T-helper 17 cell (primary cell): ENCODE measurements around the gene PDZRN4. TPM values are rescaled to one million over a fixed set of nuclear protein-coding genes. Genes with fewer than 3 reads are reported as not detected.

ENCODE experiments used
- ATAC-seq: fragments of 150-1000 bp; cut with Tn5 transposase; 2 replicates; pipeline ENCODE4 v1.10.0; 2021; ENCODE audit warnings: mild to moderate bottlenecking, moderate library complexity
- DNase-seq, 3 donors: peaks; one replicate each; pipeline versions ENCODE4 v3.0.0 to v3.0.0-alpha.2; 2020 to 2021
- H3K9me3 ChIP-seq: one replicate; pipeline ENCODE4 v1.7.0; 2013; ENCODE audit warnings: low read length, mild to moderate bottlenecking; ENCODE audit not compliant: control insufficient read depth, poor library complexity, severe bottlenecking
- H3K27ac Mint-ChIP-seq: one replicate; pipeline ENCODE4 v1.8.0; 2022; ENCODE audit warnings: mild to moderate bottlenecking, moderate library complexity, mixed read lengths
- H3K27me3 Mint-ChIP-seq: one replicate; pipeline ENCODE4 v1.8.0; 2022; ENCODE audit warnings: mixed read lengths
- H3K36me3 Mint-ChIP-seq: one replicate; pipeline ENCODE4 v1.8.0; 2022; ENCODE audit warnings: low read depth, mixed read lengths
- H3K4me1 Mint-ChIP-seq: one replicate; pipeline ENCODE4 v1.8.0; 2022; ENCODE audit warnings: mild to moderate bottlenecking, mixed read lengths
- H3K4me3 Mint-ChIP-seq: one replicate; pipeline ENCODE4 v1.8.0; 2022; ENCODE audit warnings: mild to moderate bottlenecking, moderate library complexity, mixed read lengths
- total RNA-seq, 4 donors: library from RNA in 2 of 4; stranded (reverse) in 2 of 4; gene quantifications; one replicate each; pipeline ENCODE4 v1.2.3 and lab custom pipeline; 2022 to 2026

The PDZRN4 gene
- total RNA-seq, 2 donors from 2014 or later = not detected

DNA sequence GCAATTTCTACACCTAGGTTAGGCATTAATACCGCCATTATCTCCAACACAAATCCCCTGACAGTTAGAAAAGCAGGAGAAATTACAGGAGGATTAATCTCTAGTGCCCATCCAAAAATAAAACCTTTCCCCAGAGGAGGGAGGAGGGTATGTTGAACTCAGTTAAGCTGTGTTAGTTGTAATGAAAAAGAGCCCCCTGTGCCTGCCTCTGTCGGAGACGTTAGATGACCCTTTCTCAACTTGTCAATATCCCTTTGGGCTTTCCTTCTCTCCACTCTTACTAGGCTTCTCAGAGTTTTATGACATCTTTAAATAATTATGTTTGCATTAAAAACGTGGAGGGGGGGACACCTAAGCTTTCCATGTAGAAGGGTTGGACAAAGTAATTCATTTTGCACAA is 278.2 kb downstream of the PDZRN4 start:
- H3K36me3 Mint-ChIP-seq = no peaks in the 10 kb centered on the region
- no peaks in the 10 kb centered on the region for H3K9me3 ChIP-seq
- no peak overlapping the region for H3K4me3 Mint-ChIP-seq
- peaks cover 10% of the 10 kb centered on the region for H3K27me3 Mint-ChIP-seq
- no peak overlapping the region for H3K27ac Mint-ChIP-seq
- H3K4me1 Mint-ChIP-seq = no peaks in the 10 kb centered on the region
- ATAC-seq (no peak), DNase-seq (no peak)

DNA sequence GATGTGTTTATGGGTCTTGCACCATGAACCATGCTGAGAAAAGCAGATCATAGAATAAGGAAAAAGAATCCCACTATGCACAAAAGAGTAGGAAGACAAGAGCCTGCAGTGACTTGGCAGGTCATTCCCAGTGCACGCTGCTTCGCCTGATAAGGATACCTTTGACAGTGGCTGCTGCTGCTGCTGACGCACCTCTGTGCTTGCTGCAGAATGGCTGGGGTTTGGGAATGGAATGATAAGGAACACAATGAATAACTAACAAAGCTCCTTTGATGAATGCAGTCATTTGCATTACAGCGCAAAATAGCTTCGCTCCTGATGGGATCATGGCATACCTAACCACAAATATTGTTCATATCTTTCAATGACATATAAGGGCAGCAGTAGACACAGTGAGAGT is 278.7 kb downstream of the PDZRN4 start:
- no peaks in the 10 kb centered on the region for H3K4me1 Mint-ChIP-seq
- no peak for ATAC-seq

DNA sequence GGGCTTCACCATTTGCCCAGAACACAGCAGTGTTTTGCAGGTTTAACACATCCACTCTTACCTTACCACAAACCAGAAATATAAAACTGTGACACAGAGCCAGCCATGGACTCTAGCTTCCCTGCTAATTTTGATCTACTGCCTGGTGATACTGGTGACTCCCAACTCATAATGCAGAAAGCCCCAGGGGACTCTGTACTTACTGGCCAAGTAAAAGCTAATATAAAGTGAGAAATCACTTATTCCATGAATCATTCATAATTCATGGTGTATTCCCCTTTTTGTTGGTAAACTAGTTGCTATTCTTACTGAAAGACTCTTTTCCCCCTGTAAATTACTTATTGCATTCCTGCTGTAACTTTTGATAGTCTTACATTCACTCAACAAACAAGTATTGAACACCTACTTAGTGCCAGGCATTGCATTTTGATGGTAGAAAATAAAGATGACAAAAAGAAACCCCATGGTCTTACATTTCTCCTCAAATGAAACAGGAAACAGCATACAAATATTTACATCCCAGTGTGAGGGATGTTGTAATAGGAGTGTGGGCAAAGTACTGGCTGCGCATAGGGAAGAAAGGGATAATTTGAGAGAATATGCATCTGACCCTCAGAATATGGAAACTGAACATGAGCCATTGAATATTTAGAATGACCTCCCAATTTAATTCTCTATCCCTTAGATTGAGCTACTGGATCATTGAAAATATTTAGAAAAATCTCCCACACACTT is 279.6 kb downstream of the PDZRN4 start:
- DNase-seq (no peak), ATAC-seq (no peak)
- no peaks in the 10 kb centered on the region for H3K4me1 Mint-ChIP-seq
- no peaks in the 10 kb centered on the region for H3K9me3 ChIP-seq
- H3K27me3 Mint-ChIP-seq = peaks cover 13% of the 10 kb centered on the region
- H3K27ac Mint-ChIP-seq = no peak overlapping the region
- H3K4me3 Mint-ChIP-seq = no peak overlapping the region
- H3K36me3 Mint-ChIP-seq = no peaks in the 10 kb centered on the region

More for the DNA sequence above, 278.7 kb downstream of the PDZRN4 start:
- Mint-ChIP-seq H3K36me3 (no peaks in the 10 kb centered on the region), H3K27me3 (peaks cover 10% of the 10 kb centered on the region), H3K4me3 (no peak overlapping the region), H3K27ac (no peak overlapping the region)
- H3K9me3 ChIP-seq = no peaks in the 10 kb centered on the region
- DNase-seq = no peak

DNA sequence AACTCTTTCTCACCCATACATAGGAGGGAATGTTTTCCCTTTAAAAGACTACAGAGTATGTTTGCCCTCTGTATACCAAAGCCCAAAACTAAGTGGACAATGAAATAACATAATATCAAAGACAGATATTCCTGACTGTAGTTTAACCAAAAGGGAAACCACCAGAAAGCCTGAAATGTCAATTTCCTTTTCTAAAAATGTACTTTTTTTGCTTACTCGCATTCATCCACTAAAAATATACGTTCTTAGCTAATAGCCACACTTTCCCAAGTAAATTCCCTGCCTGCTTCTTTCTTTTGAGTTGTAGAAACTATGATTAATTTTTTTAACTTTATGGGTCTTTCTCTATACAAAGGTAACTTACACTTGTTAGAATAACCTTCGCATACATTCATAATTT is 280.2 kb downstream of the PDZRN4 start:
- no peak for ATAC-seq

GRCh38 chr12:41468756-41469155 is 280.6 kb downstream of the PDZRN4 start:
- Mint-ChIP-seq H3K4me3 (no peak overlapping the region), H3K27me3 (peaks cover 20% of the 10 kb centered on the region)

More for the DNA sequence above, 280.2 kb downstream of the PDZRN4 start:
- Mint-ChIP-seq H3K4me1 (no peaks in the 10 kb centered on the region), H3K36me3 (no peaks in the 10 kb centered on the region), H3K27me3 (peaks cover 16% of the 10 kb centered on the region), H3K27ac (no peak overlapping the region), H3K4me3 (no peak overlapping the region)
- H3K9me3 ChIP-seq = no peaks in the 10 kb centered on the region
- DNase-seq = no peak

GRCh38 chr12:41473441-41473840 is 285.3 kb downstream of the PDZRN4 start:
- H3K27me3 Mint-ChIP-seq = peaks cover 29% of the 10 kb centered on the region
- H3K27ac Mint-ChIP-seq = no peak overlapping the region
- H3K36me3 Mint-ChIP-seq = no peaks in the 10 kb centered on the region
- no peak overlapping the region for H3K4me3 Mint-ChIP-seq
- no peaks in the 10 kb centered on the region for H3K9me3 ChIP-seq
- ATAC-seq (no peak), DNase-seq (no peak)
- no peaks in the 10 kb centered on the region for H3K4me1 Mint-ChIP-seq

More at GRCh38 chr12:41468756-41469155, 280.6 kb downstream of the PDZRN4 start:
- no peaks in the 10 kb centered on the region for H3K36me3 Mint-ChIP-seq
- ATAC-seq (no peak), DNase-seq (no peak)
- H3K4me1 Mint-ChIP-seq = no peaks in the 10 kb centered on the region
- no peak overlapping the region for H3K27ac Mint-ChIP-seq
- no peaks in the 10 kb centered on the region for H3K9me3 ChIP-seq

- ATAC-seq = no peak
- no peaks in the 10 kb centered on the region for H3K36me3 Mint-ChIP-seq
- no peaks in the 10 kb centered on the region for H3K9me3 ChIP-seq
- no peak overlapping the region for H3K27ac Mint-ChIP-seq
- no peak overlapping the region for H3K4me3 Mint-ChIP-seq
- no peak for DNase-seq
- peaks cover 27% of the 10 kb centered on the region for H3K27me3 Mint-ChIP-seq
- no peaks in the 10 kb centered on the region for H3K4me1 Mint-ChIP-seq
Observed at GRCh38 chr12:41474001-41474400, 285.9 kb downstream of the PDZRN4 start.

GRCh38 chr12:41476499-41477439 is 288.6 kb downstream of the PDZRN4 start:
- DNase-seq (no peak), ATAC-seq (no peak)
- no peaks in the 10 kb centered on the region for H3K9me3 ChIP-seq
- peaks cover 27% of the 10 kb centered on the region for H3K27me3 Mint-ChIP-seq
- no peaks in the 10 kb centered on the region for H3K4me1 Mint-ChIP-seq
- no peak overlapping the region for H3K27ac Mint-ChIP-seq
- H3K4me3 Mint-ChIP-seq = no peak overlapping the region
- H3K36me3 Mint-ChIP-seq = no peaks in the 10 kb centered on the region

DNA sequence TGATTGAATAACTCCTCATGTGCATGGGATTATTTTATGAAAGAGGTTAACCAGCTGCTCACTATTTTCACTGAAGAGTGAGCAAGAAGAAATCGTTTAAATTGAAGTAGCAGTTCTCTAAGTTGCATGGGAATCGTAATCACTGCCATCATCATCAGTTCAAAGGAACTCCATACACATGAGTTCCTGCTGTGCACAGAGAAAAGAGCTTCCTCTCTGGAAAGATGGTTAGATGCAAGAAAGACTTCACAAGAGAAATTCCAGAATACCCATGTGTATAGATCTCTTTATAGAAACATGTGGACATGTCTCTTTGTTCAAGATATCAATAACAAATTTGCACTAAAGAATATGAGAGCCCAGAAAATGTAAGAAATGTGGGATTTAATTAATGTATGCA is 291.3 kb downstream of the PDZRN4 start:
- Mint-ChIP-seq H3K4me3 (no peak overlapping the region), H3K27ac (no peak overlapping the region), H3K4me1 (no peaks in the 10 kb centered on the region), H3K27me3 (peaks cover 18% of the 10 kb centered on the region), H3K36me3 (no peaks in the 10 kb centered on the region)
- DNase-seq = no peak
- no peak for ATAC-seq
- no peaks in the 10 kb centered on the region for H3K9me3 ChIP-seq

GRCh38 chr12:41485203-41485602 is 297.1 kb downstream of the PDZRN4 start:
- H3K4me1 Mint-ChIP-seq = no peaks in the 10 kb centered on the region
- ATAC-seq = no peak
- H3K27me3 Mint-ChIP-seq = peaks cover 19% of the 10 kb centered on the region
- H3K4me3 Mint-ChIP-seq = no peak overlapping the region
- no peaks in the 10 kb centered on the region for H3K9me3 ChIP-seq
- H3K36me3 Mint-ChIP-seq = no peaks in the 10 kb centered on the region
- no peak for DNase-seq
- no peak overlapping the region for H3K27ac Mint-ChIP-seq

DNA sequence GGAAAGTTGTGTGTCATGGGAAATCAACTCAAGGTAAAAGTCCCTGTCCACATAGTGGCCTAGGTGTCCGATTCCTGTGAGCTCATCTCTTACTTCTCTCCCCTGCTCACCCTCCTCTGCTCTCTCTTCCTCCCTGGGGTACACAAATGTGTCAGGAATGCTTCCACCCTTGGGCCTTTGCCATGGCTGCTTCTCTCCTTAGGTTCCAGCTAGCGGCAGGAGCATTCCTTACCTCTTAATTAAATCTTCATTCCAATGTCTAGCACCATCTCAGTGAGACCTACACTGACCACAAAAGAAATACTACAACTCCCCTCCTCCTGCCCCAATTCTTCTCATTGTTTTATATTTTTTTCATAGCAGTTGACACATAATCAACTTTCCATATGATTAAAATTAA is 298.6 kb downstream of the PDZRN4 start:
- DNase-seq = no peak
- no peak overlapping the region for H3K27ac Mint-ChIP-seq
- H3K36me3 Mint-ChIP-seq = no peaks in the 10 kb centered on the region
- H3K4me1 Mint-ChIP-seq = no peaks in the 10 kb centered on the region
- no peak for ATAC-seq
- no peaks in the 10 kb centered on the region for H3K9me3 ChIP-seq
- H3K27me3 Mint-ChIP-seq = peaks cover 19% of the 10 kb centered on the region
- H3K4me3 Mint-ChIP-seq = no peak overlapping the region

- H3K4me3 Mint-ChIP-seq = no peak overlapping the region
- no peak for ATAC-seq
- H3K9me3 ChIP-seq = no peaks in the 10 kb centered on the region
- DNase-seq = no peak
- H3K36me3 Mint-ChIP-seq = no peaks in the 10 kb centered on the region
- H3K27me3 Mint-ChIP-seq = peaks cover 8% of the 10 kb centered on the region
- H3K27ac Mint-ChIP-seq = no peak overlapping the region
- no peaks in the 10 kb centered on the region for H3K4me1 Mint-ChIP-seq
Observed at GRCh38 chr12:41496009-41496408, 307.9 kb downstream of the PDZRN4 start.

GRCh38 chr12:41497409-41497808 is 309.3 kb downstream of the PDZRN4 start:
- Mint-ChIP-seq H3K27me3 (peaks cover 17% of the 10 kb centered on the region), H3K36me3 (no peaks in the 10 kb centered on the region), H3K4me3 (no peak overlapping the region), H3K27ac (no peak overlapping the region), H3K4me1 (no peaks in the 10 kb centered on the region)
- no peaks in the 10 kb centered on the region for H3K9me3 ChIP-seq
- ATAC-seq = no peak
- no peak for DNase-seq
